ENCODE data around the gene SPATA6.
A peak's percentile ranks its signal among the peaks of the same experiment; 100 is the strongest.
"Not testable (repeated sequence)": the region's sequence is repeated elsewhere in the genome, so short reads cannot be mapped to it uniquely, and the experiment has no call there.

Gene SPATA6

DNA sequence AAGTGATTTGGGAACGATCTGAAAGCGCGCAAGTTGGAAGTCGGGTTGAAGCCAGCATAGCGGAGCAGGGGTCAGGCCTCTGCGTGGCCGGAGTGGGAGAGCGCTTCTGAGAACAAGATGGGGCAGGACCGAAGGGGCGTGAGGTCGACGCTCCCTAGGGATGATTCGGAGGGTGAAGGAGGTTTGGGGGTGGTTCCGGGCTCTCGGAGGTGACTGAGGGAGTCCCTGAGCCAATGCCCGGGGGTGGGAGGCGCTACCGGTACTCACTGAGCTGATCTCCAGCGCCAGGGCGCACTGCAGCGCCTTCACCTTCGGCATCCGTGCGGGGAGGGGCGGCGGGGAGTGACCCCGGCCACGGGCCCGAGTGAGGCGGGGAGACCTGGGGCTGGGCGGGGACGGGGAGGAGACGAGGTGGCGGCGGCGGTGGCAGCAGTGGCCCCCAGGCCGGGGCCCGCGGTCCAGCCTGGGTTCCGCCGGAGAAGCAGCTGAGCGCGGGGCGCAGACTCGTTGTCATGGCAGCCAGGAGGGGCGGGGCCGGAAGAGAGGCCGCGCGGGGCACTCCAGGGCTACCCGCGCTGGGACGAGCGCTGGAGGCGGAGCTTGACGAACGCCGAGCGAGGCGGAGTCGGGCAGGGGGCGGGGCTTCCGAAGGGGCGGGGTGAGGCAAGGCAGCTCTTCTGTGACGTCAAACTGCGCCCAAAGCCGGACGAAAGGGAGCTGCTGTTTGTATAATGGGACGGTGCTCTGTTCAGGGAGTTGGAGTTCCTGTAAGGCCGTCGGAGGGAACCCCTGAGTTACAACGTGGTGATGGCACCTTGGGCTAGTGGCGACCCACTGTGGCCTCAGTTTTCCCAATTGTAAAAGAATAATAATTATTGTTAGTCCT lies at the start of gene SPATA6:
Gene SPATA6, minus strand, starts transcription at position 514 of the 886 bp plus-strand sequence. Its CDS starts 196 bp downstream, at position 318.
- DNase-seq (ENCODE audit: low spot score), result peak; percentile 86

DNA sequence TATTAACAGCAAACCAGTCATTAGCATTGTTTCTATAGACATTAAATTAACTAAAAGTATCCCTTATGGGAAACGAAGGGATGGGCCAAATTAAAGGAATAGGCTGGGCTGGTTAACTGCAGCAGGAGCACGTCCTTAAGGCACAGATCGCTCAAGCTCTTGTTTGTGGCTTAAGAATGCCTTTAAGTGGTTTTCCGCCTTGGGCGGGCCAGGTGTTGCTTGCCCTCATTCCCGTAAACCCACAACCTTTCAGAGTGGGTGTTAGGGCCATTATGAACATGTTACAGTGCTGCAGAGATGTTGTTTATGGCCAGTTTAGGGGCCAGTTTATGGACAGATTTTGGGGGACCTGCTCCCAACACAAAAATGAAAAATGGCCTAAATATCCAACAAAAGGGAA lies 47.9 kb upstream of the SPATA6 start:
- not testable (repeated sequence) for DNase-seq (ENCODE audit: low spot score)

DNA sequence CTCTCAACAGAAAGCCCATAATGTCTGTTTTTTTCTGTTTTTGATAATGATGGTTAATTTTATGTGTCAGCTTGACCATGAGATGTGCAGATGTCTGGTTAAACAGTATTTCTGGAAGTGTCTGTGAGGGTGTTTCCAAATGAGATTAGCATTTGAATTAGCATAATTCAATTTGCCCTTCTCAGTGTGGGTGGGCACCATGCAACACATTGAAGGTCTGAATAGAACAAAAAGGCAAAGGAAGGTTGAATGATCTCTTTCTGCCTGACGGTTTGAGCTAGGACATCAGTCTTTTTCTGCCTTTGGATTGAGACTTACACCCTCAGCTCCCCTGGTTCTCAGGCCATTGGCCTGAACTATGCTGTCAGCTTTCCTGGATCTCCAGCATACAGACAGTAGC lies 34.9 kb upstream of the SPATA6 start:
- DNase-seq (ENCODE audit: low spot score), result no peak

DNA sequence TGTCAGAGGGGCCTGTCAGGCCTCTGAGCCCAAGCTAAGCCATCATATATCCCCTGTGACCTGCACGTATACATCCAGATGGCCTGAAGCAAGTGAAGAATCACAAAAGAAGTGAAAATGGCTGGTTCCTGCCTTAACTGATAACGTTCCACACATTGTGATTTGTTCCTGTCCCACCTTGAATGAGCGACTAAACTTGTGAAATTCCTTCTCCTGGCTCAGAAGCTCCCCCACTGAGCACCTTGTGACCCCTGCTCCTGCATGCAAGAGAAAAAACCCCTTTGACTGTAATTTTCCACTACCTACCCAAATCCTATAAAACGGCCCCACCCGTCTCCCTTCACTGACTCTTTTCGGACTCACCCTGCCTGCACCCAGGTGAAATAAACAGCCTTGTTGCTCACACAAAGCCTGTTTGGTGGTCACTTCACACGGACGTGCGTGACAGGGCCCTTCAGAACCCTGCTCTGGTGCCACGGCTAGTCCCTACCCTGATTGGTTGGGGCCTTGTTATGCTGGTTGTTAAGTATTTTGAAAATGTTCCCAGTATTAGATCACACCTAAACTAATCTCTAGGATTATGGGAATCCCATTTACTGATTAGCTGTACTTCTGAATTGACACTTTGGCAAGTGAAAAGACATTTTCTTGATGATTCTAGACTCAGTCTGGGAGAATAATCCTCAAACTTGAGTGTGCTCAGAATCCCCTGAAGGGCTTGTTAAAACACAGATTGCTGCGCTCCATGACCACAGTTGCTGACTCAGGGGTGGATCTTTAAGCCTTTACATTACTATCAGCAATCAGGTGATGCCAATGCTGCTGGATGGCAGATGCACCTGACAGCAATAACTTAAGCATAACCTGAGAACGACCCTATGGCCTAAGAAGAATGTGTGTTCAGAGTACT lies 28.8 kb upstream of the SPATA6 start:
- no peak for DNase-seq (ENCODE audit: low spot score)

DNA sequence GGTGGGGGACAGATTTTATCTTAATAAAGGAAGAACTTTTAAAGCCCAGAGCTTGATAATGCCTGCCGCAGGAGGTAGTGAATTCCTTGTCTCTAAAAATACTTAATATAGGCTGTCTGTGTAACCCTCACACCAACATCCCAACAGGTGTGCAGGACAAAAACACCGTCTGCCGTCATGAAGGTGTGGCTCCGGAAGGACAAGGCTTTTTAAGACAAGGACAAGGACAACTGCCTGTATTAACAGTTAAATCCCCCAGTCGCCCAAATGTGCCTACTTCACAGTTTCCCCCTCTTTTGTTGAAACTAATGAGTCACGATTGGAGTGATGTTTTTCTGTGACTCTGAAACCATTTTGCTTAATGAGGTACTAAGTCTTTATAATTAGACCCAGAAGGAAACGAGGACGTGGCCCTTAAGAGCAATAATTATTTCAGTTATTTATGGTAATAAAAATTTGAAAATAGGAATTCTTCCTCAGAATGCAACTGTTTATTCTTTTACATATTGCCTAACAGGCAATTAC lies 27.3 kb upstream of the SPATA6 start:
- no peak for DNase-seq (ENCODE audit: low spot score)

DNA sequence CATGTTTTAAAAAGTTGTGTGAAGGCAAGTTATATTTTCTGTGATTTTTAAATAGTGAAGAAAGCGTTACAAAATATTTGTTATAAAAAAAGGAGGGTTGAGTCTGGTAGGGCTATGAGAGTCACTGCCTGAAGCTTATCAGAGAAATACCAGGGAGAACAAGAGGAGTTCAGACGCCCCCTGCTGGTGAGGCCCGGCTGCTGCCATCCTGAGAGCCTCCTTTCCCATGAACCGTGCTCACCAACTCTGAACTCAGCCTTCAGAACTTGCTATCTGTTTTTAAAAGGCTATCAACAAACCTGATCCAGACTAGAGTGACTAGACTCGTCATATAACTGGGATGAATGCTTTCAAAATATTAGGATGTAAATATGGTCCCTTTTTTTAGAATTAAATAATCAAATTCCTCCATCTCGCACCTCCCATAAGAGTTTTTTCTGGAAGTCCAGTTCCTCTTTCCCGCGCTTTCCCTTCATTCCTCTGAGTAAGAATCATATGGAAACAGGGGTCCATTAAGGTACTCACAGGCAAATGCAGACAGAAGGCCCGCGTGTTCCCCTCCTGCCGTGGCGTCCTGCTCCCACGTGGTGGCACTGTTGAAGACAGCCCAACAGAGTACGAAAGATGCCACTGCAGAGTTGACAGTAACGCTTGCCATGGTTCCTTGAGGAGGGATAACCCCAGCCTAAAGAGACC lies 26.2 kb upstream of the SPATA6 start:
- peak; percentile 66 for DNase-seq (ENCODE audit: low spot score)

DNA sequence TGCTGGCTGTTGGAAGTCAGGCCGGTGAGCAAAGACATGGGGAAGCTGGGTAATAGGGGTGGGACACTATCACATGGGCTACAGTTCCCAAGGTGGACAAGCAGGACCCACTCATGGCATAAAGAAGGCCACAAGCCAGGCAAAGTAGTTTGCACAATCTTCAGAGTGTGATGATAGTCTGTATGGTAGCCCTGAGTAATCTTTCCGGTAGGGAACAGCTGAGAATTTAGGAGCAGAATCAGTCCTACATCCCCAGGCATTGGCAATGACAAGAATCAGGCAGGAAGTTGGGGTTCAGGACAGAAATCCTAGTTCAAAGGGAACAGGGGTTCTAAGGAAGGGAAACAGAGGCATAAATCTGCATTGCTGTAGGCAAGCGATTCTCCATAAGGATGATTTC lies 23.9 kb upstream of the SPATA6 start:
- no peak for DNase-seq (ENCODE audit: low spot score)

DNA sequence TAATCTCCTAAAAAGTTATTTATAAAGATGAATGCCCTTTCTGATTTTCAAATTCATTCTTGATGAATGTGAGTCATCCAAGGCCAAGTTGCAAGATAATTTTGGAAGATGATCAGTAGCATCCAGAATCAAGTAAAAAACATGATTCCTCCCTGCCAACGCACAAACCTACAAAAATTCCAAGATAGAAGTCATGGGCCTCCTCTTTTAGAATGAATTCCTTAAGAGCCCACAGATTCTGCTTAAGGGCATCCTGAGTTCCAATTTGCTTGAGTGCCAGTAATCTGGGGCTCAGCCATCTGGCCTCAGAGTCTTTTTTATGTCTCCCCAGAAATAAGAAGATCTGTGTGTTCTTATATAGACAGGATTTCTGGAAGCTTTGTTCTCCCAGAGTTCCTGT lies 23.2 kb upstream of the SPATA6 start:
- DNase-seq (ENCODE audit: low spot score), result no peak

DNA sequence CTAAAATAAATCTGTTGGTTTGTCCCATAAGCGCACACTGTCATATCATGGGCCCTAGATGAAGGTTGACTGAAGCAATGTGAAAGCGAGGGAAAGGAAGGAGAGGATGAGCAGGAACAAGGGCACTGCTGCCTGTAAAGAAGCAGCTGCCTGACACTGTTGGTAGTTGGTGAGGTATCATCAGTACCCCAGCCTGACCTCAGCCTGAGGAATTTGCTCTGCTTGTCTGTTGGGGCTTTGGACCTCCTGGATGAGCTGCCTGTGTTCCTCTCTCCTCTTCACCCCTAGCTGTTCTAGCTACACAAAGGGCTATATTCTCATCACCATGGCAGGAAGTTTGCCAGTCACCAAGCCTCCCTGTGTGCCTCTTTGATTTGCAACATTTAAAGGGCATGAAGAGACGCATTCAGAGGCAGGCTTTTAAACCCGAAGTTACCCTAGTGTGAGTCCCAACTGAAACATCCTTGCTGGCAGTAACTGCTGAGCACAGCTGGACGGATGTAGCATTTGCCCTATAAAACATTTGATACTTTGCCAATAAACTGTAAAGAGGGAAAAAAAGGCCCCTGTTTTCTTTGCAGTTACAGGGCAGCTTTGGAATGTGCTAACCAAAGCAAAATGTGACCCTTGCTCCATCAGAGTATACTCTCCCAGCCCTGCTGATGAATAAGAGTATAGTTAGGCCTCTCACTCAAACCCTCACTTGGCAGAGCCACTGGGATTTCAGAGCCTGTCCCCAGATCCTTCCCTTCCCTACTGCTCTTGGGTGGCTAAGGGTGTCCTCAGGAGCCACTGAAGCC lies 22.2 kb upstream of the SPATA6 start:
- peak; percentile 16 for DNase-seq (ENCODE audit: low spot score)

DNA sequence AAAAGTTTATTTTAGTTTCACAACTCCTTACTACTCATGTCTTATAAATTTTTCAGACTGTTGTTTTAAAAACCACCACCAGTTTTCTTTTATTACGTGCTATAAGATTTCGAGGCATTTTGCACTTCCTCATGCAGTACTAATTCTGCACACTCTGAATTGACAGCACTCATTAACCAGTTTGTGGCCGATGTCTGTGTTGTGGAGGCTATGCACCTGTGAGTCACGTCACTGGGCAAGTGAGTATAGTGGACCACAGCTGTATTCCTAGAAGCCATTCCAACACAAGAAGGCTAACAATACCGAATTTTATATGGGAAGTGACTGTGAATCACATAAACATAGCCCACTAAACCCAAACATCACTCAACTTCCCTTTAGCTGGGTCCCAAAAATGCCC lies 21.0 kb upstream of the SPATA6 start:
- no peak for DNase-seq (ENCODE audit: low spot score)

DNA sequence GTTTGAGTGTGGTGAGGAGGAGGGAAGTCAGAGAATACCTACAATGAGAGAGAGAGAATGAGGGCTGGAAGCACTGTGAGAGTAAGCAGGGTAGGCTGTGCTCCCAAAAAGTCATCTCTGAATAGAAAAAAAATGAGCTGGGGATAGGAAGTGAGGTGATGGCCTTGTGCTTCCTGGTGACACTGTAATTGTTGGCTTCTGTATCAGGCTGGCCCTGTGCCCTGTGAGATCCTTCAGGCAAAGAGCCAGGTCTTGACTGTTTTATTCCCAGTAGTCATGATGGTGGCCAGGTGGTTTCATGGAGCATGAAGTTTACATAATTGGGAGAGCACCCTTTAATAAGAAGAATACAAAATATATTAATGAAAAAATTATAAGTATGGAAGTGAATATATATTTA lies 20.4 kb upstream of the SPATA6 start:
- no peak for DNase-seq (ENCODE audit: low spot score)

DNA sequence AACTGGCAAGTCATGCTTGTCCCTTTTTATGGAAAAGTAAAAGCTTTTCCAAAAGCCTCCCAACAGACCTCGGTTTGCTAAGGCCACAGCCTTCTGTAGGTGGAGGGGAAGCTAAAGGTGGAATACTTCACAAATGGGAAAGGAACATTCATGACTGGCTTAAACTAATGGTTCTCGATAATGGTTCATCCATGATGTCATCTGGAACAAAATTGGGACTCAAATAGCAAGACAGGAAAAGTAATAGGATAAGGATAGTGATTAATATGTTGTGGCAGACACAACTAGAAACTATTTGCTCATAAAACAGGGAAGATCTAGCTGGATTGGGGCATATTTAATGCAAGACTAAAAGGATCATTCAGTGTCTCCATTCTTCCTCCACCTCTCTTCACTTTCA lies 16.7 kb upstream of the SPATA6 start:
- DNase-seq (ENCODE audit: low spot score), result no peak

DNA sequence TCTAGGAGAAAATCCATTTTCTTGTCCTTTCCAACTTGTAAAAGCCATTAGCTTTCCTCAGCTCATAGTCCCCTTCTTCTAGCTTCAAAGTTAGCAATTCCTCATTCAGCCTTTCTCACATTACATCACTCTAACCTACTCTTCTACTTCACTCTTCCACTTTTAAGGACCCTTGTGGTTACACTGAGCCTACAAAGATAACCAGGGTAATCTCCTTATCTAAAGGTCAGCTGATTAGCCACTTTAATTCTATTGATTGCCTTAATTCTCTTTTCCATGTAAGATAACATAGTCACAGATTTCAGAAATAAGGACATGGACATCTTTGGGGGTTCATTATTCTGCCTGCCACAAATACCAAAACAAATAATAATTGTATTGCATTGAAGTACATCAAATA lies 8.5 kb upstream of the SPATA6 start:
- no peak for DNase-seq (ENCODE audit: low spot score)

DNA sequence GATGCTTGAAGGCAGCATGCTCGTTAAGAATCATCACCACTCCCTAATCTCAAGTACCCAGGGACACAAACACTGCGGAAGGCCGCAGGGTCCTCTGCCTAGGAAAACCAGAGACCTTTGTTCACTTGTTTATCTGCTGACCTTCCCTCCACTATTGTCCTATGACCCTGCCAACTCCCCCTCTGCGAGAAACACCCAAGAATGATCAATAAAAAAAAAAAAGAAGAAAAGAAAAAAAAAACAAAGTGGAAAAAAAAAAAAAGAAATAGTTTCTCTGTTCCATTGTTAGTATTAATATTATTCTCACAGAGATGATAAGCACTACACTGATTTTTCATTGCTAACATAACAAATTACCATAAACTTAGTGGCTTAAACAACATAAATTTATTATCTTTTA lies 8.0 kb upstream of the SPATA6 start:
- DNase-seq (ENCODE audit: low spot score), result not testable (repeated sequence)

DNA sequence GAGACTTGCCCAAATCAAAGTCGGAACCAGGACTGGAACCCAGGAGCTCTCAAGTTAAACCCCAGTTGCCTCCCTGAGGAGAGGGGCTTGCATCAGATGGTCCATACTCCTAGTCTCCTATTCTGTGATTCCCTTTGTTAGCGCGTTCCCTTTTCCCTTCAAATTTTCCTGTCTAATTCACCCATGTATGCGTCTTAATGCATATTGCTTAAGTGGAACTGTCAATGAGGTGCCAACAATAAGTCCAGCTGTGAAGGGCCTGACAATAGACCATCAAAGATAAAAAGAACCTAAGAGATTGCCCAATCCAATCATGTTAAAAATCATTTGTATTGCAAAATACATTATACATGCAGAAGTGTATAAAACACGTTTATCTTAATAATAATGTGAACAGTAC lies 634 bp upstream of the SPATA6 start:
- DNase-seq (ENCODE audit: low spot score), result no peak

DNA sequence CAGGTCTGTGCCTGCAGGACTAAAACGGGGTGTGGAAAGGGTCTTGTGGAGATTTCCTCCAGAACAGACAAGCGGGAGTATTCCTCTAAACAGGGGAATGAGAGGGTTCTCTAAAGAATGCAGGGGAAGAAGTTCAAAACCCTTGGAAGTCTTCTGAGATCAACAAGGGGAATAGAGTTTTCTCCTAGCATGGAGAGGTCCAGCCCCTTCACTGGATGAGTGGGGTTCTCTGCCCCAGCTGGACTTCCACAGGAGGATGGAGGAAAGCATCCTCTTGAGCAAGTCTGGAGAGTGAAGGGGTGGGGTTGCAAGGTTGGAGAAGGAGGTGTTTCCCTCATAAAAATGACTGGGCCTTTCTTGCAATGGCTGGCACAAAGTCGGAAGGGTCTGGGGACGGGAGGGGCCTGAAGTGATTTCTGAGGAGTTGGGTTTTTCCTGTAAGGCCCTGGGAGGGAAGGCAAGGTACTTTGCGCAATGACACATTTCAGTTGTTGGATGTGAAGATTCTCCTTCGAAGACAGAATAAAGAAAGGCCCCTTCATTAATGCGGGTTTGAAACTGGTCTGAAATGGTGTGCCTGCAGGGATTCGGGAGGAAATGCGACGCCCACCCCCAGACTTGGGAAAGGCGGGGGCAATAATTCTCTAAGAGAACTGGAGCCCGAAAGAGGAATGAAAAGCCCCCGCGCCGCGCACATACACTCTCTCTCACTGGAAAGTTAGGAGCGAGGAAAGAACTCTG lies 884 bp downstream of the SPATA6 start:
- no peak for DNase-seq (ENCODE audit: low spot score)

DNA sequence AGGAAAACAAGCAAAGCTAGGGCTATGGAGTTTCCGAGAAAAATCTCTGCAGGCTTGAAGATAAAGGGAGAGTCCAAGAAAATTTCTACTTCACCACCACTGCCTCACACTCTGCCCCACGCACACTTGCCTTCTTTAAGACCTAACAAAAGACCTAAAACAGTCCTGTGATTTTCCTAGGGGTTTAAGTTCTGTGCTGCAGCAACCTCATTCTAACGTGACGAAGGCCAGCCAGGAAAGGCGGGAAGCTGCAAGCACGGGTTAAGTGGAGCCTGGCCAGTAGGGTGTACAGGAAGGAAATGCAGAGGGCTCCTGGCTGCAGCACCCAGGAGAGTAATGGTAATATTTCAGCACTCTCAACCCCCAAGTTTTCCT lies 1.5 kb downstream of the SPATA6 start:
- peak; percentile 33 for DNase-seq (ENCODE audit: low spot score)

DNA sequence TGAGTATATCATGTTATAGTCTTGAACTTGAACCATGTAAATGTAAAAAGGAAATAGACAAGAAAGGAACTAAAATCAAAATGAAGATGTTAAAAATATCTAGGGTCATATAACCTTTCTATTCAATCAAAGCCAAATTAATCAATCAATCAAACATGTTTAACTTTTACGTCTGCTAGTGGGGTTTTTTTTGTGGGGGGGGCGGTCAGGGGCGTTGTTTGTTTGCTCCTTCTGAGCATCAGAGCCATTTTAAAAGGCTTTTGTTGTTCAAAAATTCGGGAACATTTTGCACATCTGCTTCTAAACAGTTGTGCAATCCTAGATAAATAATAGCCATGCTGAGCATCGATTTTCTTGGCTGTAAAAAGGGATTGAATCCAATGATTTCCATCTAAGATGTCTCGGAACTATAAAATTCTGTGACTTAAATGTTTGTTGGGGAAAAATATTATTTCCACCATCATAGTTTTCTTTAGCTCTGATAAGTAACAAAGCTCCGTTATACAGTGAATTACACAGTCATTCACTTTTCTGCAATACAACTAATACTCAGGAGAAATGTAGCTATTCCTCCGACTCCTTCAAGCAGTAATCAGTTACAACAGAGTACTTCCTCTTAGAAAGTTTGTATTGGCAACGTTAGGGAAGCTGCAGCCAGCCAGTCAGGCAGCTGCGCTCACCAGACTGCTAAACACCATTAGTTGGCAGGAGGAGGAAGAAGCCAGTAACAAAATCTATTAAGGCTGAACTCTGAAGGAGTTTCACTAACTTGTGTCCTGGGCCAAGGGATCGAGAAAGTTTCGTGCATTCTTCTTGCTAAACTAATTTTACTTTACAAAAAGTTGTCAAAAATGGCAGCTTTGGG lies 2.2 kb downstream of the SPATA6 start:
- peak; percentile 27 for DNase-seq (ENCODE audit: low spot score)

DNA sequence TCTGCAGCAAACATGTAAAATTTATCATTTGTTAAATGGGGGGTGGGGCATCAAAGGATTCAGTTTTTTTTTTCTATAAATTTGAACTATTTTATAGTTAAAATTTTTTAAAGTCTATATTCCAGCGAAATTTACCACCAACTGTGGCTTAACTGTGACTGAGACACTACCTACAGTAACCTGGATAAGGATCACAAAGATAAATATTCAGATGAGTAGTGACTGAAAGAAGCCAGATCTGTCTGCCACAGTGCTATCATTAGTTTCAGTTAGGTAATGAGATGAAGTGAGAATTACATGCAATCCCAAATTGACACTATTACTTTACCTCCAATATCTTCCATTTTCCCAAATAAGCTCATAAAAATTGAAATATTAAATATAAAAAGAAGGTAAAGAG lies 5.4 kb downstream of the SPATA6 start:
- no peak for DNase-seq (ENCODE audit: low spot score)

Data from kidney capillary endothelial cell (primary cell).